GM06990 (cell line): Measurements from ENCODE around the gene ITGA3.
A peak's percentile ranks its signal among the peaks of the same experiment; 100 is the strongest.

ENCODE experiments used
- DNase-seq: peaks from one replicate; pipeline ENCODE4 v3.0.0-alpha.2; 2011; ENCODE audit not compliant: insufficient read length; ENCODE audit errors: extremely low read depth
- H3K27me3 ChIP-seq: replicated peaks from 2 replicates; pipeline ENCODE4 v1.6.0; 2011; ENCODE audit warnings: low read length; ENCODE audit not compliant: control insufficient read depth, insufficient read depth
- H3K36me3 ChIP-seq: 2 replicates; pipeline ENCODE4 v1.5.1; 2011; ENCODE audit warnings: low read length; ENCODE audit not compliant: control insufficient read depth, insufficient read depth
- H3K4me3 ChIP-seq: replicated peaks from 2 replicates; pipeline ENCODE4 v1.5.1; 2011; ENCODE audit warnings: low read depth, mild to moderate bottlenecking, control low read depth, low read length
- CTCF ChIP-seq: IDR thresholded peaks from 2 replicates; pipeline ENCODE4 v1.5.1; 2011; ENCODE audit warnings: low read length, control low read depth, mild to moderate bottlenecking, inconsistent platforms; ENCODE audit not compliant: insufficient read depth, poor library complexity, severe bottlenecking

ITGA3 gene

GRCh38 chr17:50055426-50056216 lies at the start of gene ITGA3:
Gene ITGA3, plus strand, starts transcription at chr17:50056110. Its CDS starts 330 bp downstream, at chr17:50056440.
- Histone ChIP-seq H3K36me3 (no peaks in the 10 kb centered on the region; the same call in 1 of the 2 replicates), H3K27me3 (no peaks in the 10 kb centered on the region), H3K4me3 (peak within 1 kb of the TSS; percentile 82)
- peak; percentile 76 for DNase-seq
- no peak for TF ChIP-seq CTCF

GRCh38 chr17:50009282-50009681 lies 46.6 kb upstream of the ITGA3 start:
- no peak for DNase-seq
- no peak overlapping the region for H3K4me3 ChIP-seq
- no peaks in the 10 kb centered on the region for H3K27me3 ChIP-seq
- no peaks in the 10 kb centered on the region for H3K36me3 ChIP-seq
- no peak for TF ChIP-seq CTCF

- Histone ChIP-seq H3K36me3 (no peaks in the 10 kb centered on the region), H3K4me3 (no peak overlapping the region), H3K27me3 (no peaks in the 10 kb centered on the region)
- DNase-seq = no peak
- TF ChIP-seq CTCF = no peak
Observed at GRCh38 chr17:50013079-50013478, 42.8 kb upstream of the ITGA3 start.

GRCh38 chr17:50014471-50015088 lies 41.3 kb upstream of the ITGA3 start:
- no peak for TF ChIP-seq CTCF
- DNase-seq = no peak
- Histone ChIP-seq H3K36me3 (no peaks in the 10 kb centered on the region), H3K4me3 (no peak overlapping the region), H3K27me3 (no peaks in the 10 kb centered on the region)

- Histone ChIP-seq H3K27me3 (no peaks in the 10 kb centered on the region), H3K36me3 (no peaks in the 10 kb centered on the region), H3K4me3 (no peak overlapping the region)
- no peak for TF ChIP-seq CTCF
- DNase-seq = no peak
Observed at GRCh38 chr17:50015146-50015545, 40.8 kb upstream of the ITGA3 start.

GRCh38 chr17:50018909-50019308 lies 37.0 kb upstream of the ITGA3 start:
- no peak for DNase-seq
- no peak for TF ChIP-seq CTCF
- H3K27me3 ChIP-seq = no peaks in the 10 kb centered on the region; the same call in none of the 2 replicates
- H3K36me3 ChIP-seq = no peaks in the 10 kb centered on the region
- no peak overlapping the region for H3K4me3 ChIP-seq
